ENCODE results near the gene MYH11.
"Not testable (repeated sequence)": the region's sequence is repeated elsewhere in the genome, so short reads cannot be mapped to it uniquely, and the experiment has no call there.

Gene MYH11

GRCh38 chr16:15671530-15672117 lies 185.2 kb downstream of the MYH11 start:
- no peak for DNase-seq (ENCODE audit: low spot score)

DNA sequence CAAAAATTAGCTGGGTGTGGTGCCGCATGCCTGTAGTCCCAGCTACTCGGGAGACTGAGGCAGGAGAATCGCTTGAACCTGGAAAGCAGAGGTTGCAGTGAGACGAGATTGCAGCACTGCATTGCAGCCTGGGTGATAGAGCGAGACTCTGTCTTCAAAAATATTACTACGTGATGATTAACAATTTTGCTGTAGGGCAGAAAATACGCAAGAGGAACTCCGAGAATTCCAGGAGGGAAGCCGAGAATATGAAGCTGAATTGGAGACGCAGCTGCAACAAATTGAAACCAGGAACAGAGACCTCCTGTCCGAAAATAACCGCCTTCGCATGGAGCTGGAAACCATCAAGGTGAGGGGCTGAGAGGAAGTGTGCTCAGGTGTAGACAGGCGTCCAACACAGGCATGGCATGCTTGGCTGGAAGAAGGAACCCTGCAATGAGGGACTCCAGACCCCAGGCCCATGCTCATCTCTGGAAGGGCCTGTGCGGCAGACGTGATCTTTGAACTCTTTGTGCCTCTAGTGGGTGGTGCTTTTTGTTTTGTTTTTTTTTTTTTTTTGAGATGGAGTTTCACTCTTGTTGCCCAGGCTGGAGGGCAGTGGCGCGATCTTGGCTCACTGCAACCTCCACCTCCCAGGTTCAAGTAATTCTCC lies 189.6 kb downstream of the MYH11 start:
- no peak for DNase-seq (ENCODE audit: low spot score)

DNA sequence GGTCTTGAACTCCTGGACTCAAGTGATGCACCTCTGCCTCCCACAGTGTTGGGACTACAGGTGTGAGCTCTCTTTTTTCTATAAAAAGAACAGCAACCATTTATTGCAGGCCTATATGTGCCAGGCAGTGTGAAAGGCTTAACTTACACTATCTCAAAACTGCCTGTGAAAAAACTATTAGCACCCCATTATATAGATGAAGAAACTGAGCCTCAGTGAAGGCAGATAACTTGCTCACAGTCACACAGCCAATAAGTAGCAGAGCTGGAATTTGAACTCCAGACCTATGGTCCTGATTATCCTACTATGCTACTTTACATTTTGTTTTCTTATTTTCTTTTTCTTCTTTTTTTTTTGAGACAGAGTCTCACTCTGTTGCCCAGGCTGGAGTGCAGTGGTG lies 191.7 kb downstream of the MYH11 start:
- DNase-seq (ENCODE audit: low spot score) = no peak

- no peak for DNase-seq (ENCODE audit: low spot score)
Observed at GRCh38 chr16:15660203-15660601, 196.6 kb downstream of the MYH11 start.

GRCh38 chr16:15658556-15658955 lies 198.3 kb downstream of the MYH11 start:
- DNase-seq (ENCODE audit: low spot score) = no peak

DNA sequence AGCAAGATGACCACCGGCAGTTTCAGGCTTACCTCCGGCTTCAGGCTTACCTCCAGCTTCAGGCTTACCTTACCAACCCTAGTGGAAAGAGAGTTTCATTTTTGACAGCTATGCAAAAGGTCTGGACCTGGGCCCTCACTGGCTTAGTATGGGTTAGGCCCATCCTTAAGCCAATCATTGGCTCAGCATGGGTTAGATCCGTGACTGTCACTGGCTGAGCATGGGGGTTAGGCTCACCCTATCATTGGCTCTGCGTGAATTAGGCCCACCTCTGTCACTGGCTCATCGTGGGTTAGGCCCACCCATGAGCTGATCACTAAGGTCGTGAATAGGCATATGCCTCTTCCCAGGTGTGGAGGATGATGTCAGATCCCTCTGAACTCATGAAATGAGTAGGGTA lies 198.7 kb downstream of the MYH11 start:
- DNase-seq (ENCODE audit: low spot score) = no peak

DNA sequence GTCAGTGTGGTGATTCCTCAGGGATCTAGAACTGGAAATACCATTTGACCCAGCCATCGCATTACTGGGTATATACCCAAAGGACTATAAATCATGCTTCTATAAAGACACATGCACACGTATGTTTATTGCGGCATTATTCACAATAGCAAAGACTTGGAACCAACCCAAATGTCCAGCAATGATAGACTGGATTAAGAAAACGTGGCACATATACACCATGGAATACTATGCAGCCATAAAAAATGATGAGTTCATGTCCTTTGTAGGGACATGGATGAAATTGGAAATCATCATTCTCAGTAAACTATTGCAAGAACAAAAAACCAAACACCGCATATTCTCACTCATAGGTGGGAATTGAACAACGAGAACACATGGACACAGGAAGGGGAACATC lies 201.3 kb downstream of the MYH11 start:
- not testable (repeated sequence) for DNase-seq (ENCODE audit: low spot score)

DNA sequence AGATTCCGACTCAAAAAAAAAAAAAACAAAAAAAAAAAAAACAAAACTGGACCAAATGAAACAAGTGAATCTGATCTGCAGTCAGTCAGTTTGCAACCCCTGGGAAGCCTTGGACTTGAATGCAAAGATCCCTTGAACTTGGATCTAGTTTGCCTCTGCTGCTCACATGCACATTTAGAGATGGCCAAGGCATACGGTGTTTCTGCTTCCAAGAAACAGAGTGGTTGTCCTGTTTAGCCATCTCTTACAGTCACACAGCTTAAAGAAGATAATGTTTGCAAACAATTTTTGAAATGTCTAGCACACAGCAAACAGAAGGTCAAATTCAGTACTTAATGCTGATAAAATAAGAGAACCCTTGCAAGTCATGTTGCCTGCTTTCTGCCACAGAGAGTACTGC lies 202.2 kb downstream of the MYH11 start:
- no peak for DNase-seq (ENCODE audit: low spot score)

DNA sequence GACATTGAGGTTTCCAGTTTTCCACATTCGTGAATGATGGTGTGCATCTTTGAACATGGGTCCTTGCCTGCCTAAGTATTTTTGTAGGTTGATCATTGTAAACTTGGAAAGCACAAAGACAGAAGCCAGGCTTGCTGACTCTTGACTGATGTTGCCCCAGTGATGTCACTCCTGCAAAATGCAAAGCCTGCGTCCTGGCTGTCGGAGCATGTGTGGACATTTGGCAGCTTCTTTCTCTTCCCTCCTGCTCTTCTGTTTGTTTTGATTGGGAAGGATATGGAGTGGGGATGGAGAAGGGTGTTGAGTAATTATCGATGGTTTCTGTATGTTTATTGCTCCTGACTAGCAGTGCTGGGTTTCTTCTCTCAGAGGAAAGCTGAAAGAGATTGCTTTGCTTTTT lies 203.6 kb downstream of the MYH11 start:
- DNase-seq (ENCODE audit: low spot score) = no peak
